GM10266 (cell line): ENCODE results near the gene UFL1.
"Not testable (repeated sequence)": the region's sequence is repeated elsewhere in the genome, so short reads cannot be mapped to it uniquely, and the experiment has no call there.

Experiments
- DNase-seq: peaks from one replicate; pipeline ENCODE4 v3.0.0; 2012; ENCODE audit errors: extremely low spot score
- TF ChIP-seq, protein P1 (sequence below): IDR thresholded peaks from 2 replicates; pipeline ENCODE4 v1.5.1; 2012; ENCODE audit warnings: mild to moderate bottlenecking, low read depth; ENCODE audit not compliant: control insufficient read depth, insufficient read depth; ENCODE audit errors: missing control alignments

The UFL1 gene

GRCh38 chr6:96537726-96538125 is 16.1 kb downstream of the UFL1 start:
- TF ChIP-seq, protein P1, sequence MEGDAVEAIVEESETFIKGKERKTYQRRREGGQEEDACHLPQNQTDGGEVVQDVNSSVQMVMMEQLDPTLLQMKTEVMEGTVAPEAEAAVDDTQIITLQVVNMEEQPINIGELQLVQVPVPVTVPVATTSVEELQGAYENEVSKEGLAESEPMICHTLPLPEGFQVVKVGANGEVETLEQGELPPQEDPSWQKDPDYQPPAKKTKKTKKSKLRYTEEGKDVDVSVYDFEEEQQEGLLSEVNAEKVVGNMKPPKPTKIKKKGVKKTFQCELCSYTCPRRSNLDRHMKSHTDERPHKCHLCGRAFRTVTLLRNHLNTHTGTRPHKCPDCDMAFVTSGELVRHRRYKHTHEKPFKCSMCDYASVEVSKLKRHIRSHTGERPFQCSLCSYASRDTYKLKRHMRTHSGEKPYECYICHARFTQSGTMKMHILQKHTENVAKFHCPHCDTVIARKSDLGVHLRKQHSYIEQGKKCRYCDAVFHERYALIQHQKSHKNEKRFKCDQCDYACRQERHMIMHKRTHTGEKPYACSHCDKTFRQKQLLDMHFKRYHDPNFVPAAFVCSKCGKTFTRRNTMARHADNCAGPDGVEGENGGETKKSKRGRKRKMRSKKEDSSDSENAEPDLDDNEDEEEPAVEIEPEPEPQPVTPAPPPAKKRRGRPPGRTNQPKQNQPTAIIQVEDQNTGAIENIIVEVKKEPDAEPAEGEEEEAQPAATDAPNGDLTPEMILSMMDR = no peak
- DNase-seq = no peak

DNA sequence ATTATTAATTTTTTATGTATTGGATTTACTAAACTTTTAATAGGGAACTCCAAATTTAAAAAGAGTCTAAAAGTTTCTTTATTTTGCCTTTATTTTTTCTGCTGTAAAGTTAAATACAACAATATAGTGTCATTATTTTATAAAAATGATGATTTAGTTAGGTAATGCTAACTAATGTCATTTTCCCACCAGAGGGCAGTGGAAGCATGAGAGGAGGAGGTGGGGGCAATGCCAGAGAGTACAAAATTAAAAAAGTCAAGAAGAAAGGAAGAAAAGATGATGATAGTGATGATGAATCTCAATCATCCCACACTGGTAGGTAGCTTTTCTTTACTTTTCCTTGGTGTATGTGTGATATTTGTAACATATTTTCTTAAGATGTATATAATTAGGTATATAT is 21.1 kb downstream of the UFL1 start:
- TF ChIP-seq, protein P1 = peak; percentile 32
- DNase-seq = no peak

DNA sequence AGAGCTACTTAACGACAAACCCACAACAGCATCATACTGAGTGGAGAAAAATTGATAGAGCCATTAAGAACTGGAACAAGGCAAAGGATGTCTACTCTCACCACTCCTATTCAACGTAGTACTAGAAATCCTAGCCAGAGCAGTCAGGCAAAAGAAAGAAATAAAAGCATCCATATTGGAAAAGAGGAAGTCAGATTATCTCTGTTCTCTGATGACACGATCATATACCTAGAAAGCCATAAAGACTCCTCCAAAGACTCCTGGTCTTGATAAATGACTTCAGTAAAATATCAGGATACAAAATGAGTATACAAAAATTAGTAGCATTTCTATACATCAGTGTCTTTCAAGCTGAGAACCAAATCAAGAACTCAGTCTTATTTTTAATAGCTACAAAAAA is 24.3 kb downstream of the UFL1 start:
- no peak for DNase-seq
- TF ChIP-seq, protein P1 = no peak

DNA sequence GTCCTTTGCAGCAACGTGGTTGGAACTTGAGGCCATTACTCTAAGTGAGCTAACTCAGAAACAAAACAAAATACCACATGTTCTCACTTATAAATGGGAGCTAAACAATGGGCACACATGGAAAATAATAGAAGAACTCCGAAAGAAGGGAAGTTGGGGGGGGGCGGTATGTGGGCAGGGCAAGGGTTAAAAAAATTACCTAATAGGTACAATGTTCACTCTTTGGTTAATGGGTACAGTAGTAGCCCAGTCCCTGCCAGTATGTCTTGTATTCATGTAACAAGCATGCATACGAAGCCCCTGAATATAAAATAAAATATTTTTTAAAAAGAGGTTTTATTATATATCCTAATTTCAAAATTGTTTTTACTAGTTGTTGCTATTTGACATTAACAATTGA is 26.0 kb downstream of the UFL1 start:
- TF ChIP-seq, protein P1 = no peak
- no peak for DNase-seq

DNA sequence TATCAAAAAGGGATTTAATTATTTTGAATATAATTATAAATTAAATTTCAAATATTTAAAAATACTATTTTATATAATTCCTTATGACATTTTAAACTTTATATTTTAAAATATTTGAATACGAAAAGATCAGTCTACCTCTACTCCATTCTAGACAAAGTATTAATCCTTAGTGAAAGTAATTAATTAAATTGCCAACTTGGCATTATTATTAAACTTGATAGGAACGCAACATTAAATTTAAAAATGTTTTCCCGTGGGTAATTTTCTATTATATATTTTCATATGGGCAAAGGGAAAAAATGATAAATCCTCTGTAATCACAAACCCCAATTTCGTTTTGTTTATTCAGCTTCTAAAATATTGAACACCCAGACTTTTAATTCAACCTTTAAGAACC is 33.0 kb downstream of the UFL1 start:
- DNase-seq = no peak
- TF ChIP-seq, protein P1 = no peak

GRCh38 chr6:96559740-96560139 is 38.1 kb downstream of the UFL1 start:
- not testable (repeated sequence) for DNase-seq

DNA sequence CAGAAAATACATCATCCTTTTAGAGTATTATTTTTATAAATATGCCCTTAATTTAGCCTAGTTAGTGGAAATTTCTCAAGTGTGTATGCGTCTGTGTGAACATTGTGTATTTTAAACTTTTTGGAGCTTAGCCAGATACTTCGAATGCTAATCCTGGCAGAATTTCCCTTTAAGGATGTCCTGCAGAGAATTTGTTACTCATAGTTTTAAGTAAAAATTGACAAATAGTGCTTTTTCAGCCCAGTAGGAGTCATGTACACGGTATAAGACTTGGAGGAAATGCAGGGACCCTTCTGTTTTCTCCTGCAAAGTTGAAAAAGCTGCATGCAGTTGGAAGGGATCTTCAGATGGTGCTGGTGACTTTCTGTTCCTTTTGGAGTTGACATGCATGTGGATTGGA is 41.3 kb downstream of the UFL1 start, which contains the start of gene FHL5:
TSS of gene FHL5 (plus strand) at position 243 of the 400 bp plus-strand sequence. CDS start 40,486 bp downstream, outside the sequence.
- no peak for DNase-seq
- TF ChIP-seq, protein P1 = no peak

DNA sequence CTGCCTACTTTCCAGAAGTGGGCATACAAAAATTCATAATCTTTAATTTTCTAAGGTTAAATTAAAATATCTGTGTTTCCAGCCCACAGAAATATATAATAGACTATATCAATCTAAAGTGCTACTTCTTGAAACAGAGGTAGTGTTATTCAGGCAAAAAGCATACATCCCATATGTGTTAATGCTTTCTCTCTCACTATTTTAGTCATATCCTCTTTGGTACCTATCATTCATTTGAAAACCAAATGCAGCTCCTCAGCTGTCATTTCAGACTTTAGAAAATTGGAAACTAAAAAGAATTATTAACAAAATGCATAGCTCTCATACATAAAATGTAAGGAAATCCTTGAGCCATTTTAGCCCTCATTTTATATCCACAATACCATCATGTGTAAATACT is 42.2 kb downstream of the UFL1 start:
- no peak for DNase-seq
- TF ChIP-seq, protein P1 = no peak
